GM21717 (cell line): ENCODE results near the gene SYNJ2.

Experiments used
- ATAC-seq: cut with Tn5 transposase; IDR thresholded peaks from one replicate; pipeline ENCODE4 v1.9.1; 2021; ENCODE audit warnings: mild to moderate bottlenecking, moderate library complexity; ENCODE audit not compliant: unreplicated experiment

Gene SYNJ2

DNA sequence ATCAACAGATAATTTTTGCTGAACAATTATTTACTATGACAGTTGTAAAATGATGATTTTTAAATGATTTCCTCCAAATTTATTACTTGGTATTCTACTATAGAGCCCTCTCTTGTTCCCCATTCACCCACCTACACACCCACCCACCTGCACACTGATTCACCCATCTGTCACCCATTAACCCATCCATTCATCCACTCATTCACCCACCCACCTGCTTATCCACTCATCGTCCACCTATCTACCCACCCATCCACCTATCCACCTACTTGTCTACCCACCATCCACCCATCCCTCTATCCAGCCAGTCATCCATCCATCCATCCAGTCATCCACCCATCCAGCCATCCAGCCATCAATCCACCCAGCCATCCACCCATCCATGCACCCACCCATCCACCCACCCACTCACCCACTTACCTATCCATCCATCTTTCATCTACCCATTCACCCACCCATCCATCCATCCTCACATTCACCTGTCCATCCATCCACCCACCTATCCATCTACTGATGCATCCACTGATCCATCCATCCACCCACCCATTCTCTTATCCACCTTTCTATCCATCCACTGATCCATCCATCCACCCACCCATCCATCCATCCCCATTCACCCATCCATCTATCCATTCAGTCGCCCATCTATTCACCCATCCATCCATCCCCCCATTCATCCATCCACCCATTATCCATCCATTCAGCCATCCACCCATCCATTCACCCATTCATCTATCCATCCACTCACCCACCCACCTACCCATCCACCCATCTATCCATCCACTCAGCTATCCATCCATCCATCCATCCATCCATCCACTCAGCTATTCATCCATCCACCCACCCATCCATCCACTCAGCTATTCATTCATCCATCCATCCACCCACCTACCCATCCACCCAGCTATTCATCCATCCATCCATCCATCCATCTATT lies 72.0 kb downstream of the SYNJ2 start:
- no peak for ATAC-seq

DNA sequence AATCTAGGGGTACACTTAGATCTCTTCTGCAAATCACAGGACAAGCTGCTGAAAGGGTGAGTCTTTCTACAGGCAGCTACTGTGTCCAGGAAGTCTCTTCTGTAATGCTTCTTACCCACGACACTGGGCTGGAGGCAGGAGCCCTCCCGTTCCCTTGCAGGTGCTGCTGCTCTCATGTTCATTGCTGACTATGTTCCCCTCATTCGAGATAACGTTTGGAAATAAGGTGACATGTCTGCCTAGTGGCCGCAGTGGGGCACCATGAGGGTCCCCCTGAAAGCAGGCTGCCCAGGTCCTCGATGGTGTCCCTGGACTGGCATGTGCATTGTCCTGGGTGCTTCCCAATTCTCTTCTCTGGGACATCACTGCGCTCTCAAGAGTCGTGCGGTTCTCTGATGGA lies 74.7 kb downstream of the SYNJ2 start:
- no peak for ATAC-seq

DNA sequence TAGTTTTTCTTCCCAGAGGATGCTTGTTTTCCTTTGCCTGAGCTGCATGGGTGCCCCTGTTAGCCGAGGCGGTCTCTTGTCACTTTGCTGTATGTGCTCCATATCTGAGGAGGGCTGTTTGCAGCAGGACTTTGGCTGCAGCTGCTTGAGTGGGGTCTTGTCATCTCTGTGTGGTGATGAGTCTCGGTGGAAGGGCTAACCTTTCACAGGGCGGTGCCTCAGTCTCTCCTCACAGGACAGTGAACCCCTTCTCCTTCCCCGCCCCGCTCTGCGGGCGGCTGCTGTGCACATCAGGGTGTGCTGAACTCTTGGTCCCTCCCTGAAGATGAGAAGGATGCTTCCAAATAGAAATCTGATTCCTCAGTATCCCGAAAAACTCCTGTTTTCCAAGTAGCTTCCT lies 75.1 kb downstream of the SYNJ2 start:
- no peak for ATAC-seq

DNA sequence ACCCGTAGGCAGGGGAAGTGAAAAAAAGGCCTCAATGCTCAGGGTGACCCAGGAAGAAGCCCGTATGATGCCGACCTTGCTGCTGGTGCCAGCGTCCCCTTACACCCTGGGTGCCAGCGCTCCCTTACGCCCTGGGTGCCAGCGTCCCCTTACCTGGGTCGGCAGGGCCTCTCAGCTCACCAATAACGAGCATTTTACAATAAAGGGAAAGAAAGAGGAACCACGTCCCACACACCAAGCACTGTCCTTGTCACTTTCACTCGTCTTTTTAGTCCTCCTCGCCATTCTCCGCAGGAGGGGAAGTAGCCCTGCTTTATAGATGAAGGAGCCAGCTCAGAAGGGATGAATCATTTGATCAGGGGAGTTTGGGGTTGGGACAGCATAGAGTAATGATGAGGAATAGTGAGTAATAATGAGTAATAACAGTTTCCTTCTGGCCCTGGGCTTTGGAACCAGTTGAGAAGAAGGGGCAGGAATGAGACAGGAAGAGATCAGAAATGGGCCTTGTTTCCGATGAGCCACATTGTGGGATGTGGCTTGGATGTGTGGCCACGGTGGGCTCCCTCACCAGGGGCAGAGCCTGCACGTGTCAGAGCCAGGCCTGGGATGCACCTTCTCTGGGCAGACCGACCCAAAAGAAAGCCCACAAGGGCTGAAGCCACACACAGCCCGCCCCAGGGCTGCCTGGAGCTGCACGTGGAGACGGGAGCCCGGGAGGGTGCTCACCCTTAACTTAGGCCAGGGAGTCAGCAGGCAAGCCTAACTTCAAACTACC lies 75.7 kb downstream of the SYNJ2 start:
- peak; percentile 71 for ATAC-seq

DNA sequence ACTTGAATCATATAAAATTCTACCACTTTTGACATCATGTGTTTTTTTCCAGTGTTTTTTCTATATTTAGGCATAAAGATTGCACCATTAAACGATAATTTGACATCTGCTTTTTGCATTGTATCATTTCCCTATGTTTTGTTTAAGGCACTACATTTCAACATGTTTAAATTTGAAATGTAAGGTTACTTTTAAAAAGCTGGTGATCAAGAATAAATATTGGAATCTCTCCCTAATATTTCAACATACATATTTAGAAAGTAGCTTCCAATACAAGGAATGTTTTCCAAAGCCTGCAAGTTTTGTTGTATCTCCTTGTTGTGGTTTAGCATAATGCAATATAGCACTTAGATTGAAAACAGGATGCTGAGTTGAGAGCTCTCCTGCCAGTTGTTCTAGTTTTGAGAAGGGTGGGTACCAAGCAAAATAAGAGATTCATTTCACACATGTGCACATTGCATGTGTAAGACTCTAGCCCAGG lies 76.5 kb downstream of the SYNJ2 start:
- ATAC-seq, result no peak

DNA sequence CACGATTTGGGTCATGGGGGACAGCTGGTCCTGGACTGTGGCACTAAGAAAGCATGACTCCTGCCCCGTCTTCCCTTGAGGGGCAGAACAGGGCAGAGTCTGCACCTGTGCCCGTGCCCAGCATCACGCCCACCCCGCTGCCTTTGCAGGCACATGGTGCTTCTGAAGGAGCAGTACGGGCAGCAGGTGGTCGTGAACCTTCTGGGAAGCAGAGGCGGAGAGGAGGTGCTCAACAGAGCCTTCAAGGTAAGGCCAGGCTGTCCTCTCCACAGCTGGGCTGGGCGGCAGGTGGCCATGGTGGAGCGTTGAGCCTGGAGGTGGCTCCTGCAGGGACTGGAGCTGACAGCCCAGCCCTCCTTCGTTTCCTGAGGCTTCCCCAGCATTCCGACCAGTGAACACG lies 77.4 kb downstream of the SYNJ2 start:
- no peak for ATAC-seq

DNA sequence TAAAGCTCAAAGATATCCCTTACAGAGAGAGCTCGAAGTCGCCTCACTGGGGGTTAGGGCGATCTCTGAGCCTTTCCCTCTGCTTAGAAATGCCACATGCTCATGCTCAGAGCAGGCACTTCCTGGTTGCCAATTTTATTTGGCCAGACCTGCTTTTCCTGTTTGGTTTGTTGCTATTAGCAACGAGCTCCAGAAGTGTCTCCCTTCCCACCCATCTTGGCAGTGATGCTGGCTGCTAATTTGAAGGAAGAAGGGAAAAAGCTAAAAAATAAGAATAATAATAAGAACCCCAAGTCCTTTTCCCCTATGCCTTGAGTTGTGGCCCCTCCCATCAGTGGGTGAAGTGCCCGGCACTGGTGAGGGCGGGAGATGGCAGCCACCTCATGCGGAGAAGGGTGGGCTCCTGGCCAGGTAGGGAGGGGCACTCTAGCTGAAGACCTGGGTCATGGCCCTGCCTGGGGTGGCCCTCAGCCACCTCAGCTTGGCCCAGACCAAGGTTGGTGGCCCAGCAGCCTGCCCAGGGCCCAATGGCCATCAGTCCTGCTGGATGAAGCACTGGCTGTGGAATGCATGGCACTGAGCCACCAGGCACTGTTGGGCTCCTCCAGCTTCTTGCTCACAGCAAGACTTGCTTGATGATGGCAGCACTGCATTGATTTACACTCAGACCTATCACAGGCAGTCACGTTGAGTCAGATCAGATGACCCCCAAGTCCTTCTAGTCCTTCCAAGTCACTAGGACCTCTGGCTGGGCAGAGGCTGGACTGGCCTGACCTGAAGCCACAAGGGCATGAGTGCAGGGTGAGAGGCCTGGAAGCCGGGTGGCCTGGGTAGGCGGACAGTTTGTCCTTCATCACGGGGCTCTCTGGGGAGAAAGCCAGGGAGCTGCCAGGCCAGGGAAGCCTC lies 79.0 kb downstream of the SYNJ2 start:
- ATAC-seq, result no peak

DNA sequence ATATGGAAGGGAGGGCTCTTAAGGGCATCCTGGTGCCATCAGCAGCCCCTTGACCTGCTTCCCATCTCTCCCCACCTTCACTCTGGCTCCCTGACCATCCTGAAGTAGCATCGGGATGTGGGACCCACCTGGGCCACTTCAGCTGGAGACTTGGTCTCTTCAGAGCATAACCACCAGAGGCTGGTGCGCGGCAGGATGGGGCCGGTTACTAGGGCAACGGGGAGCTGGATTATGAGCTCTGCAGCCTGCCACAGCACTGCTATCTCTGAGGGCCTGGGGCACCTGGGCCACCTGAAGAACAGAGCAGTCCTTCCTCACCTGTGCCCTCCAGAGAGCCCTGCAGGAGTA lies 79.7 kb downstream of the SYNJ2 start:
- no peak for ATAC-seq

DNA sequence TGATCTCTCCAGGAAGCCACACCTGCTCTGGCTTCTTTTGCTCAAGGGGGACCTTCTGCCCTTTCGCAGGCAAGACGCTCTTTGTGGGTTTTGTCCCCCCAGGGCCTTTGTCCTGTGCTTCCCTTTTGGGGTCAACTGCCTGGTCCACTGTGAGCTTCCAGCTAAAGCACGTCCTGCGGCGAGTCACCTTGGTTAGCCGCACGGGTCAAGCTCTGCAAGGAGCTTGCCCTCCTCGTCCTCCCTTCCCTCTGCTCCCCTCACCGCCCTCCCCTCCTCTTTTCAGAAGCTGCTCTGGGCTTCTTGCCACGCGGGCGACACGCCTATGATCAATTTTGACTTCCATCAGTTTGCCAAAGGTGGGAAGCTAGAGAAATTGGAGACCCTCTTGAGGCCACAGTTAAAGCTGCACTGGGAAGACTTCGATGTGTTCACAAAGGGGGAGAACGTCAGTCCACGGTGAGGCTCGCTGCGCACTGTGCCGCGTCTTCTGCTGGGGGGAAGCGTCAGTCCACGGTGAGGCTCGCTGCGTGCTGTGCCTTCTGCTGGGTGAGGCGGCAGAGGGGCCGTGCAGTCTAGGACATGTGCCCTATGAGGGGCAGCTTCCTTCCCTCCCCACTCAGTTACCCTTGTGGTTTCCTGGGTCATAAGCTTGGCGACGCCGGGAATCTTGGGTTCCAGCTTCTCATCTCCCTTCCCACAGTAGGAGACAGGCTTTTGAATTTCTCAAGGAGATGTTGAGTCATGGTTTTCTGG lies 80.2 kb downstream of the SYNJ2 start:
- no peak for ATAC-seq

DNA sequence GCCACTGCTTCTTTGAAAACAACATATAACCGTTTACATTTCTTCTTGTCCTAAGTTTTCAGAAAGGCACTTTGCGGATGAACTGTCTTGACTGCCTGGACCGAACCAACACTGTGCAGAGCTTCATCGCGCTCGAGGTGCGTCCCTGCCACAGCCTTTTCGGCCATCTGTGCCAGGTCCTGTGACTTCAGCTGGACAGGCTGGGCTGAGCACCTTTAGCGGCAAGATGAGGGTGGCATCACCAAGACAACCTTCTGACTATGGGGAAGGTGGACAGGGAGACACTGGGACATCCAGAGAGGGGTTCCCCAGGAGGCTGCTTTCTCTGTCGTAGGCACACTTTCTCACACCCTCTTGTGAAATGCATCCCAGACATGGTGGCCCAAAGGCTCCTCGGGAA lies 82.1 kb downstream of the SYNJ2 start:
- ATAC-seq, result no peak

DNA sequence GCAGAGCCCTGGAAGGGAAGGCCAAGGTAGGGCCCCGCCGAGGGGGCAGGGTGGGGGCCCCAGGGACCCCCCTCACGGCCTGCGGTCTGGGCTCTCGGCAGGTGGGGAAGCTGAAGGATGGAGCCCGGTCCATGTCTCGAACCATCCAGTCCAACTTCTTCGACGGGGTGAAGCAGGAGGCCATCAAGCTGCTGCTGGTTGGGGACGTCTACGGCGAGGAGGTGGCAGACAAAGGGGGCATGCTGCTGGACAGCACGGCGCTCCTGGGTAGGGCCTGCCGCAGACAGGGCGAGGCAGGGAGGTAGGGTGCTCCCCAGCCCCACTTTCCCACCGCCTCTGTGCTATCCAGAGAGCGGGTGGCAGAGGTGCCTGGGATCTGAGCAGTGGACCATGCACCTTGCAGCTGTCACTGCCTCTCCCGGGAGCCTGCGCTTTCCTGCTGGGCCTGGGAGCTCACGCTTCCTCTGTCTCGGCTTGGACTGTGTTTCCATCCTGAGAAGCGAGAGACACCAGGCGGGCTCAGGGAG lies 83.1 kb downstream of the SYNJ2 start:
- ATAC-seq, result no peak

DNA sequence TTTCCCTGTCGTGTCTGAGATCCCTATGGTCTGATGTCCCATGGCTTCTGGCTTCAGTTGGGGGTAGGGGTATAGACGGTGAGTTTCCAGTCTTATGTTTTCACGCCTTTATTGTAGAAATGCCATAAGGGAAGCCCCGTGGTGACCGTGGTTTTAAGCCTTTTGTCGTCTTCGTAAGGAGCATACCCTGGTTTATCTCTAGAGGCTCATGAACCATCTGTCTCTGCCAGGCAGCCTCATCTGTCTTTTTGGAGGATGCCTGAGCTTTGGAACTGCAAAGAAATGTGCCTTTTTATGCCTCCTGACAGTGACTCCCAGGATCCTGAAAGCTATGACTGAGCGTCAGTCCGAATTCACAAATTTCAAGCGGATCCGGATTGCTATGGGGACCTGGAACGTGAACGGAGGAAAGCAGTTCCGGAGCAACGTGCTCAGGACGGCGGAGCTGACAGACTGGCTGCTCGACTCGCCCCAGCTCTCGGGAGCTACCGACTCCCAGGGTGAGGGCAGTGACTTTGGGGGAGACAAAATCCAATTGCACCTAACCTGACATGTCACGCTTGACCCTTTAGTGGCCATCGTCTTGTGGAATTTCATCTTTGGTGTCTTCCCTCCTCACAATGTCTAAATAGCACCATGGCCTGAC lies 84.6 kb downstream of the SYNJ2 start:
- ATAC-seq, result no peak

DNA sequence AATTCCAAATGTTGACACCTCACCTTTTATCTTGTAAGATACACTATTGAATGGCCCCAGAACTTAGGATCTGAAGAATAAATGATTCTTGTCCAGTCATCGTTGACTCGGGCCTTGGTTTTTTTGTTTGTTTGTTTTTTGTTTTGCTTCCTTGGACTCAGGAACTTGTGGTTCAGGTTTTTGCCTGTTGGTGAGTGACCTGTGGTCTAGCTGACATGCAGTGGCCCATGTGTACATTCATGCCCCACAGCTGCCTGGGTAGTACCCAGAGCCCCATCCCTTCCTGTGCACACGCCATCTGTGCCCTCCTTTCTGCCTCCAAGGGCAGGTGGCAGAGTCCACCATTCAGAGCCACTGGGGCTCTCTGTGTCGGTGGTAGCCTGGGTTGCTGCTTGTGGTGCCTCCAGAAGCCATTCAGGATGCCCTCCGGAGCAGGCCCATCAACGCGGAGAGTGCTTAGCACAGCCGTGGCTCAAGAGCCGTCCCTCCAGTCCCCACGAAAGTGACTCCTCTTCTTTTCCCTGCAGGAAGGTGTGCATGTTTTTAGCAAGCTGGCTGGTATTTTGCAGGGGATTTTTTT lies 85.9 kb downstream of the SYNJ2 start:
- no peak for ATAC-seq

DNA sequence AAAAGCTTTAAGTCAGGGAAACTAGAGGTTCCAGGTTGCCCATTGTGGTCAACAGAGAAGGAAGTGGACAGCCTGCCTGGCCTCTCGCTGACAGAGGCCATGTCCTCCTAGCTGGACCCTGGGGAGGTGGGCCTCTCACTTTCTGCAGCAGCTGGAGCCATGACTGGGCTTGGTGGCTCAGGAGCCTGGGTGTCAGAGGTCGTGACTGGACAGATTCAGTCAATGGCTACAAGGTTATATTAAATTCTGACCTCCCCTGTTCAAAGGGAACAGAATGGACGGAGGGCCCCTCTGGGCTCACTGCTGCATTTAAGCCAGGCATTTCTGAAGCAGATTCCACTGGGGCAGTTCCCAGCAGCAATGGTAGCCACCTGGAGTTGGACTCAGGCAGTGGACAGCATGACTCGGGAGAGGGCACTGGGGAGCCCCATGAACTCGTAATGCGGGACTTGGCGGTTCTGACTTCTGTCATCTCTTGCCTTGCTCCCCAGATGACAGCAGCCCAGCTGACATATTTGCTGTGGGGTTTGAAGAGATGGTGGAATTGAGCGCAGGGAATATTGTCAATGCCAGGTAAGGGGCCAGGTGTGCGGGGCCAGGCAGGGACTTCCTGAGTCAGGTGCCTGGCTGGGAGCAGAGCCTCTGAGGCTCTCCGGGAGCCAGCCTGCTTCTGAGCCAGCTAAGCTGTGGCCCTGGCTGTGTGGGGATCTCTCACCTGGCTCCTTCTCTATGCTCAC lies 86.7 kb downstream of the SYNJ2 start:
- no peak for ATAC-seq

DNA sequence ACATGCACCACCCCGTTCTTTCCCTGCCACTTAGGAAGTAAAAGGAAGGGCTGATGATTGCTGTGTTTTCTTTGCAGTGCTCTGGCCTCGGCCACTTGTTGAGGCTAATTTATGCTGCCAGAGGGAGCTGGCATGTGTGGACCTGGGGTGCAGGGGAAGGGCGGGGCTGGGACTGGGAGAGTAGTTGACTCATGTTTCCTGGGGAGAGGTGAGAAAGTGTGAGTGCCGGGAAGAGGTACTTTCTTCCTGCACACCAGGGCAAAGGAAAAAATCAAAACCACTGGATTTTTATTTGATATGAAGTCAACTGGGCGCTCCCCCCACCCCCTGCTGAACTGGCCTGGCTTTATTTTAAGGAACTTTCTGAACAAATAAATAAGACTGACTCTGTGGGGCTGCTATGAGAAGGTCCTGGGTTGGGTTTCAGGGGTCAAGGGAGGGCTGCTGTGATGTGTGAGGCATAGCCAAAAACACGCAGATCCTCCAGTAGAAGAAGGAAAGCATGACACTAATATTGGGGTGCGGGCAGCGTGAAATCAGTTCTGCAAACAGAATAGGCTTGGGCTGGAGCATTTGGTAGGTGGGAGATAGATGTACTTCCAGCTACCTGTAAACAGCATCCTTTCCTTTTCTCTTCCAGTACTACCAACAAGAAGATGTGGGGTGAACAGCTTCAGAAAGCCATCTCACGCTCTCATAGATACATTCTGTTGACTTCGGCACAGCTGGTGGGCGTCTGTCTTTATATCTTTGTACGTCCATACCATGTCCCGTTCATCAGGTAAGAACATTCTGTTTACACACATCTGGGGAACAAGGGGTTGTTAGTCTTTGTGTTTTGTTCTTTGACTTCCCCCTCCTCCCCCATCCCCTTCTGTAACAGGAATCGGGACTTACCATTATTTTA lies 87.5 kb downstream of the SYNJ2 start:
- no peak for ATAC-seq

DNA sequence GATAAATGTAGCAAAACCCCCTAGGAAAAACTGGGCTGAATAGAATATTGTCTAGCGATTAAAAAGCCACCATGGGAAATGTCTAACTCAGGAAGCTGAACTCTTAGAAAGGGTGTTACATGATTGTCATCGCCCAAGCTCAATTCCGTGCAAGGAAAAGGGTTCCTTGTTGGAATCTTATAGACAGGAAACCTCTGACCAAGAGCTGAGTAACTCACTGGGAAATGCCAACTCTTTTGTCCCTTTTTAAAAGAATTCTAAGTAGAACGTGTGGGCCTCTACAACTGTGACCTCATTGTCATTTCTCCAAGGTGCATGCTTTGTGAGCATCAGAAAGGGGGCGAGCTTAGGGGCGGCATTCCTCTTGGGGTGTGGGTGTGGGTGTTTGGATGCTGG lies 88.1 kb downstream of the SYNJ2 start:
- ATAC-seq, result no peak

DNA sequence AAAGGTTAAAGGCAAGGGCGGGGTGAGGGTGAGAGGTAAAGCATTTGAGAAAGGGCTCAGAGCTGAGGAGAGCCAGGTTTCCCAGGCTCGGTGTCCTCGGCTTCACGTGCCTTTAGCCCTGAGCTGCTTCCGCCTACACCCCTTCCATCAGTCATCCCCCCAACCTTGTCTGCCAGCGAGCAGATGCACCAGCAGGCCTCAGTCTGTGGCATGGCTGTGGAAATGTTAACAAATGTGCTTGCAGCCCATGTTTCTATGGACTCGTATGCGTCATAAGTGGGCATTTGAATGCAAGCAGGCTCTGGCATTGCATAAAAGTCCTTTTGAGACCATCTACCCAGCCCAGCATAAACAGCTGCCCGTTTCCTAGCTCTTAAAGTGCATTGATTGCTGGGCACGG lies 88.8 kb downstream of the SYNJ2 start:
- ATAC-seq, result no peak
